GM21619 (cell line): ENCODE results near the gene RBM4.
"Not testable (repeated sequence)": the region's sequence is repeated elsewhere in the genome, so short reads cannot be mapped to it uniquely, and the experiment has no call there.

ENCODE experiments used
- ATAC-seq: cut with Tn5 transposase; IDR thresholded peaks from one replicate; pipeline ENCODE4 v1.9.1; 2021; ENCODE audit not compliant: unreplicated experiment

The RBM4 gene

DNA sequence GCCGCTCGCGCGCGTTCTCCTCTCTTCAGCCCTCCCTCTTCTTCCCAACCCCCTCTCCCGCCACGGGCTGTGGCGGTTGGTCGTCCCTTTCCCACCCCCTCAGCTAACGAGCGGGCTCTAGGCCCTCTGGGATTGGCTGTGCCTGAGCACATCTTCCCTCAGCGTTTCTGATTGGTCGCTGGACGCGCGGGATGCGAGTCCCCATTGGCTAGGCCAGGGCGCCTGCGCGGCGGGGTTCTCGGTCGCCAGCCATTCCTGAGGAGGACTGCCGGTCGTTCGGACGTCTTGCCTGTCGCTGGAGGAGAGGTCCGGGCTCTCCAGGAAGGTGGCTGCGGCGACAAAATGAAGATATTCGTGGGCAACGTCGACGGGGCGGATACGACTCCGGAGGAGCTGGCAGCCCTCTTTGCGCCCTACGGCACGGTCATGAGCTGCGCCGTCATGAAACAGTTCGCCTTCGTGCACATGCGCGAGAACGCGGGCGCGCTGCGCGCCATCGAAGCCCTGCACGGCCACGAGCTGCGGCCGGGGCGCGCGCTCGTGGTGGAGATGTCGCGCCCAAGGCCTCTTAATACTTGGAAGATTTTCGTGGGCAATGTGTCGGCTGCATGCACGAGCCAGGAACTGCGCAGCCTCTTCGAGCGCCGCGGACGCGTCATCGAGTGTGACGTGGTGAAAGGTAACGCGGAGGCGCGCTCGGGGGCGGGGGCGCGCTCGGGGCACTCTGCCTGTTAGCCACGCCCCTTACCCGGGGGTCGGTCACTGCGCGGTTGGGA is 21.9 kb upstream of the RBM4 start, which contains the start of gene RBM14:
RBM14 (plus strand) TSS at position 252 of the 776 bp plus-strand sequence; CDS start at position 343, 91 bp downstream.
- peak; percentile 81 for ATAC-seq

- ATAC-seq: no peak
These were observed 21.2 kb upstream of the RBM4 start for GRCh38 chr11:66617155-66617834.

DNA sequence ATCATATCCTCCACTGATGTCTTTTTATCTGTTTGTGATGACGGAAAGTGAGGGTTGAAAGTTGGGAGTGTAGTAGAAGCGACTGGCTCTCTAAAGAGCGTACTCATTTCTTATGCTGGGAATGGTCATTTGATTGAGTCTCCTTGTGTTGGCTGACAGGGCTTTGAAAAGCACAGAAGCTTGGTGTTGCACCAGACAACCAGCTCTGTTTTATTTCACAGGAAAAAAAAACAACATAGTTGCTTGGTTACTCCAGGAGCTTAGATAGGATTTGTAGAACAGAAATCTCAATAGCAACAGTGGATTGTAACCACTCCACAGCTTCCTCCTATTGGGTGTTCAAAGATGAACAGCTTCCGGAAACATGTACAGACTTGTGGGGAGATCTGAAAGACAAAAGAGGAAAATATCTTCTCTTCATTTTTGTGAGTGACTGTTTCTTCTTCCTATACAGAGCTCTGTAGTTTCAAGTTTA is 19.4 kb upstream of the RBM4 start:
- no peak for ATAC-seq

DNA sequence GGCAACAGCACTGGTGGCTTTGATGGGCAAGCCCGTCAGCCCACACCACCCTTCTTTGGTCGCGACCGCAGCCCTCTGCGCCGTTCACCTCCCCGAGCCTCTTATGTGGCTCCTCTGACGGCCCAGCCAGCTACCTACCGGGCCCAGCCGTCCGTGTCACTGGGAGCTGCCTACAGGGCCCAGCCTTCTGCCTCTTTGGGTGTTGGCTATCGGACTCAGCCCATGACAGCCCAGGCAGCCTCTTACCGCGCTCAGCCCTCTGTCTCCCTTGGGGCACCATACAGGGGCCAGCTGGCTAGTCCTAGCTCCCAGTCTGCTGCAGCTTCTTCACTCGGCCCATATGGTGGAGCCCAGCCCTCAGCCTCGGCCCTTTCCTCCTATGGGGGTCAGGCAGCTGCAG is 14.1 kb upstream of the RBM4 start:
- ATAC-seq: no peak

- no peak for ATAC-seq
These were observed 13.3 kb upstream of the RBM4 start for GRCh38 chr11:66625041-66625751.

DNA sequence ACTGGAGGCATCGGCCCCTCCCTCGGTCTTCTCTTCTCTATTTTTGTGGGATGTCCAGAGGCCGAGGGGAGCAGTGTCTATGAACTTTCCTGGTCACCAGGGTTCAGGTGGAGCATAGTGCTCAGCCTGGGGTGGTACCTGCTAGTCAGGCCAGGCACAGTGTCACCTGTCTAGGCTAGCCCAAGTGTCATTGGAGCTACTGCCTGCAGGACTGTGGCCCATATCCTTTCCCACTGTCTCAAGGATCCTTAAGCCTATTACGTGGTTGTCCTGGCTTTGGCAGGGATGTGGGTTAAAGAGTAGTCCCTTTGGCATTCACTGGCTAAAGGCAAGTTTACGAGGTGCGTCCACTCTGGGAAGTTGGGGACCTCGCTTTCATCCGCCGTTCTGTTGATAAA is 12.8 kb upstream of the RBM4 start:
- no peak for ATAC-seq

- no peak for ATAC-seq
These were observed 12.1 kb upstream of the RBM4 start for GRCh38 chr11:66626382-66626781.

DNA sequence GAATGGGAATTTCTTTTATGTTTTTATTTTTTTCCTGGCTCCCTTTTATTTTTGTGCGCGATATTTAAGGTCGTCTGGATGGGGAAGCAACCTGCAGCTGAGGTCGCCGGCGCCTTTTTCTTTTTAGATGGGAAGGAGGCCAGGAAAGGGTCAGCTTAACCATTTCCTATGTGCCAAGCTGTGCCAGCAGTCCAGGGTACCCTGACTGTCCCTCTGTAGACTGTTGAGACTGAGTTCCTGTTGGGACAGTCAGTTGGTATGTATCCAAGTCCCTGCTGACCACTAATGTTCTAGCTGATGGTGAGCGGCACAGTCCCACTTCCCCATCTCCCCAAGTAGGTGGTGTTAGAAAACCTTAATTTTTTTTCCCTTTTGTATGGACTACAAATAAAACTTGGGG is 11.6 kb upstream of the RBM4 start:
- ATAC-seq: no peak

GRCh38 chr11:66628061-66628603 is 10.4 kb upstream of the RBM4 start:
- no peak for ATAC-seq

- no peak for ATAC-seq
These were observed 9.1 kb upstream of the RBM4 start for GRCh38 chr11:66629356-66629755.

- no peak for ATAC-seq
These were observed 6.6 kb upstream of the RBM4 start for GRCh38 chr11:66631883-66632282.

GRCh38 chr11:66632952-66633351 is 5.6 kb upstream of the RBM4 start:
- no peak for ATAC-seq

GRCh38 chr11:66636411-66636810 is 2.1 kb upstream of the RBM4 start:
- no peak for ATAC-seq

- ATAC-seq: no peak
These were observed 836 bp upstream of the RBM4 start for GRCh38 chr11:66637557-66638176.

GRCh38 chr11:66639066-66639813 is 737 bp downstream of the RBM4 start:
- no peak for ATAC-seq

GRCh38 chr11:66639814-66640340 is 1.4 kb downstream of the RBM4 start:
- ATAC-seq: not testable (repeated sequence)

DNA sequence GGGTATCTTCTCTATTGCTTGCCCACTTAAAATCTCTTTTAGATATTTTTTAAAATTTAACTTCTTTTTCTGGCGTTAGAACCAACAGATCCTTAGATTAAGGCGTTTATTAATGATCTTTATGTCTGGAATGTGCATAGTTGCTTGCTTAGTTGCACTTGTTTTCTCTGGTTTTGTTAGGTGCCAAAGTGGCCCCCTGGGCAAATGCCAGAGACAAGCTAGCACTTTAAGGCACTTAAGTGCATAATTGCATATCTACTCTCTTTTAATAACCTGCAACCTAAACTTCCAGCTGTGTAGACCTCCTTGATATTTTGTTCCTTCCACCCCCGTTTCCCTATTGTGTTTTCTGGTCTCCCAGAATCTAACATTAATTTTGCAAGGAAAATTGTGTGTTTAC is 3.3 kb downstream of the RBM4 start:
- ATAC-seq: no peak

GRCh38 chr11:66643745-66644437 is 5.4 kb downstream of the RBM4 start:
- no peak for ATAC-seq

- no peak for ATAC-seq
These were observed 8.3 kb downstream of the RBM4 start for GRCh38 chr11:66646828-66647227.
